Right lobe of liver (tissue), 4 donors: Measurements from ENCODE around the gene MMP19.

Experiments
- POLR2A ChIP-seq: fragments of 450-650 bp; IDR thresholded peaks from one replicate; pipeline ENCODE4 v1.6.1; 2017; ENCODE audit warnings: antibody characterized with exemption, mild to moderate bottlenecking
- TF ChIP-seq, protein P1 (sequence below), 4 donors: fragments of 200-600 bp in 3 of 4; fragments of 450-650 bp in 1 of 4; IDR thresholded peaks; one replicate each; pipeline versions ENCODE4 v1.5.1 to v1.8.0; 2016 to 2022; ENCODE audit warnings: antibody characterized with exemption in 4 of 4, mild to moderate bottlenecking in 2 of 4
- donor health status: DM: no; HTN: no; CAD: no.
- donor health status: DM: no; HTN: no; CAD: no.
- donor health status: DM: no; HTN: yes; CAD: no.

DNA sequence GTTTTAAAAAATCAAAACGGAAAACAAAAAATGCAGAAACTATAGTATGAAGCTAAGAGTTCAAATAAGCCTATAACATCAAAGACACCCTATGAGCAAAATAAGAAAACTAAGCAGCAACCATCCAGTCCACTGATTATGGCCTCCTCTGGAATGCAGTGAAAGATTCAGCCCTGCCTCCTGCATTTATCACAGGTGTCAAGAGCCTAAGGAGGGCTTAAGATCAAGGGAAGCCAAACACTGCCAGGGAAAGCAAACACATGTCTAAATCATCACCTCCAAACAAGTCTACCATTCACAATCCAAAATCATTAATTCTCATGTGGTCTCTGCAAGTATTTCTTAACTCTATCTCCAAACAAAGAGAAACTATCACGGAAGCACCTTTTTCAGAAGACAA is 53.6 kb downstream of the MMP19 start:
- no peak for TF ChIP-seq POLR2A
- TF ChIP-seq, protein P1, sequence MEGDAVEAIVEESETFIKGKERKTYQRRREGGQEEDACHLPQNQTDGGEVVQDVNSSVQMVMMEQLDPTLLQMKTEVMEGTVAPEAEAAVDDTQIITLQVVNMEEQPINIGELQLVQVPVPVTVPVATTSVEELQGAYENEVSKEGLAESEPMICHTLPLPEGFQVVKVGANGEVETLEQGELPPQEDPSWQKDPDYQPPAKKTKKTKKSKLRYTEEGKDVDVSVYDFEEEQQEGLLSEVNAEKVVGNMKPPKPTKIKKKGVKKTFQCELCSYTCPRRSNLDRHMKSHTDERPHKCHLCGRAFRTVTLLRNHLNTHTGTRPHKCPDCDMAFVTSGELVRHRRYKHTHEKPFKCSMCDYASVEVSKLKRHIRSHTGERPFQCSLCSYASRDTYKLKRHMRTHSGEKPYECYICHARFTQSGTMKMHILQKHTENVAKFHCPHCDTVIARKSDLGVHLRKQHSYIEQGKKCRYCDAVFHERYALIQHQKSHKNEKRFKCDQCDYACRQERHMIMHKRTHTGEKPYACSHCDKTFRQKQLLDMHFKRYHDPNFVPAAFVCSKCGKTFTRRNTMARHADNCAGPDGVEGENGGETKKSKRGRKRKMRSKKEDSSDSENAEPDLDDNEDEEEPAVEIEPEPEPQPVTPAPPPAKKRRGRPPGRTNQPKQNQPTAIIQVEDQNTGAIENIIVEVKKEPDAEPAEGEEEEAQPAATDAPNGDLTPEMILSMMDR (IDR thresholded peaks at IDR 0.05): no peak
